Uterus (tissue), 2 donors: ENCODE data around the gene VAPA.

ENCODE experiments used
- POLR2A ChIP-seq, 2 donors: fragments of 450-650 bp; IDR thresholded peaks; one replicate each; pipeline ENCODE4 v1.6.1; 2016; ENCODE audit warnings: antibody characterized with exemption in 2 of 2, mild to moderate bottlenecking in 1 of 2, moderate library complexity in 1 of 2
- TF ChIP-seq, protein P1 (sequence below), 4 experiments: fragments of 200-600 bp in 2 of 4; fragments of 450-650 bp in 2 of 4; sonication (generic) in 2 of 4; IDR thresholded peaks; one replicate each; pipeline ENCODE4 v1.5.1; 2016 to 2019; ENCODE audit warnings: antibody characterized with exemption in 4 of 4, mild to moderate bottlenecking in 2 of 4, moderate library complexity in 1 of 4

GRCh38 chr18:9869715-9870430 is 43.9 kb upstream of the VAPA start:
- TF ChIP-seq, protein P1, sequence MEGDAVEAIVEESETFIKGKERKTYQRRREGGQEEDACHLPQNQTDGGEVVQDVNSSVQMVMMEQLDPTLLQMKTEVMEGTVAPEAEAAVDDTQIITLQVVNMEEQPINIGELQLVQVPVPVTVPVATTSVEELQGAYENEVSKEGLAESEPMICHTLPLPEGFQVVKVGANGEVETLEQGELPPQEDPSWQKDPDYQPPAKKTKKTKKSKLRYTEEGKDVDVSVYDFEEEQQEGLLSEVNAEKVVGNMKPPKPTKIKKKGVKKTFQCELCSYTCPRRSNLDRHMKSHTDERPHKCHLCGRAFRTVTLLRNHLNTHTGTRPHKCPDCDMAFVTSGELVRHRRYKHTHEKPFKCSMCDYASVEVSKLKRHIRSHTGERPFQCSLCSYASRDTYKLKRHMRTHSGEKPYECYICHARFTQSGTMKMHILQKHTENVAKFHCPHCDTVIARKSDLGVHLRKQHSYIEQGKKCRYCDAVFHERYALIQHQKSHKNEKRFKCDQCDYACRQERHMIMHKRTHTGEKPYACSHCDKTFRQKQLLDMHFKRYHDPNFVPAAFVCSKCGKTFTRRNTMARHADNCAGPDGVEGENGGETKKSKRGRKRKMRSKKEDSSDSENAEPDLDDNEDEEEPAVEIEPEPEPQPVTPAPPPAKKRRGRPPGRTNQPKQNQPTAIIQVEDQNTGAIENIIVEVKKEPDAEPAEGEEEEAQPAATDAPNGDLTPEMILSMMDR (IDR thresholded peaks at IDR 0.05): no peak
- no peak for TF ChIP-seq POLR2A (IDR thresholded peaks at IDR 0.05)
